Fibroblast of peridontal ligament (primary cell): ENCODE data around the gene PUS7L.
A peak's percentile ranks its signal among the peaks of the same experiment; 100 is the strongest.
"Not testable (repeated sequence)": the region's sequence is repeated elsewhere in the genome, so short reads cannot be mapped to it uniquely, and the experiment has no call there.

ENCODE experiments used
- DNase-seq: peaks from one replicate; pipeline ENCODE4 v3.0.0-alpha.2; 2010; ENCODE audit errors: extremely low read depth

Gene PUS7L

DNA sequence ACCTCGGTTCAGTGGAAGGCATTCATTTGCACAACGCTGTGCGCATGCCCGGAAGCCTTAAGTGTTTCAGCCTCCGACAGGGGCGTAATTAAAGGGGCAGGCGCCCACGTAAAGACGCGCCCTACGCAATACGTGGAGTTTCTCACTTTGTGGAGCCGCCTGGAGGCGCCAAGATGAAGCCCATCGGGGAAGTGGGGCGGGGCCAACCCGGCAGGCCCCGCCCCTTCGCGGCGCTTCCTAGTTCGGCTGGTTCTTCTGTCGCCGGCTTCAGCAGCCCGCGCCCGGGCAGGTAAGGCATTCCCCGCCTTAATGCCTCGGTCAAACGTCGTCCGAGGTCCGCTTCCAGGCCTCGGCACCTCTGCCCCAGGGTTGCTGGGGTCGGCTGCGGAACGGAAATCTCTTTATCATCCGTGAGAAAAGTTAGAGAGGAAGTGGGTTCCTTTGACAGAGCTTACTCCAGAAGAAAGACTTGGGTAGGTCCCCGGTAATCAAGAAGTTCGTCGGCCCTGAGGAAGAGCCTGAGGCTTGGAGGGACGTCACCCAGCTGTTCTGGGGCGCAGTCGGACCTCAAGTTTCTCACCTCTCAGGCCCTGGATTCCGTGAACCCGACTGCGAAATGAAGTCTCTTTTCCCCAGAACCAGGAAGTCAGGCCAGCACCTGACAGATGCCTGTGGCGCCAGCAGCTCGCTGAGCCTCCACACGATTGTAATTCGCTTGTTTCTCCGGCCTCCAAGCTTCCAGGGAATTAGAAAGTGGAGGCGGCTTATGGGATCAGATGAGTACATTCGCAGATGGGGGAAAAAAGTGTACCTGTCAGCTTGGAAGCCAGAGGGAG, at the start of gene PUS7L, which contains the start of gene IRAK4:
PUS7L (minus strand) TSS at position 63 of the 836 bp plus-strand sequence. CDS start 3,545 bp downstream, outside the sequence.
IRAK4 (plus strand) TSS at position 224 of the 836 bp plus-strand sequence. CDS start 9,161 bp downstream, outside the sequence.
- peak; percentile 98 for DNase-seq

DNA sequence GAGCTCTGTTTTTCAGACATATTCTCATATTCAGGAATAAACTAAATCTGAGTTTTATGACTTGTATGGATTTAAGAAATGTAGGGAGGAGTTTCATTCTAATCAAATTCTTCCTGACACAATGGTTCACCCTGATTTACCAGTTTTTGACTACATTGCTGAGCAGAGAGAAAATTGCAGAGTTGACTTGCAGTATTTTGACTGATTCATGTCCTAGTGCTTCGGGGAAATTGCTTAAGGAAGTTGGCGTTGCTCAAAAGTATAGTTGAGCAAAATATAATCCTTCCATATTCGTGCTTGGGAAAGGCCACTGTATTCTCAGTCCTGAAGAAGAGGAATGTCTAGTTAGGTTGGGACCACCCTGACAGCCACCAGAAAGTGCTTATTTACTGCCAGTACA, 48.8 kb upstream of the PUS7L start:
- peak; percentile 35 for DNase-seq

DNA sequence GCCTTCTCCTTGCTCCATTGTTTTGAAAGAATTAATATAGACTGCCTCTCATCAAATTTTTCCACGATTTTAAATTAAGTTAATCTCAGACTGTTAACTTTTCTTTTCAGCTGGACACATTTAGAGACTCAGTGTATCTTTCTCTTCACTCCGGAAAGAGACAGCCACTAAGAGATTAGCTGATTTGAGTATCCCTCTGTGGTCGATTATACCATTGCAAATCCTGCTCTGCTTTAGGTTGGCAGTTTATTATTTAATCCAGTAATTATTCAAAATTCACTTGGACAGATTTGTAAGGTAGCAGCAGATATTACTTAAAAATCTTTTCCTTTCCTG, 48.1 kb upstream of the PUS7L start:
- no peak for DNase-seq

DNA sequence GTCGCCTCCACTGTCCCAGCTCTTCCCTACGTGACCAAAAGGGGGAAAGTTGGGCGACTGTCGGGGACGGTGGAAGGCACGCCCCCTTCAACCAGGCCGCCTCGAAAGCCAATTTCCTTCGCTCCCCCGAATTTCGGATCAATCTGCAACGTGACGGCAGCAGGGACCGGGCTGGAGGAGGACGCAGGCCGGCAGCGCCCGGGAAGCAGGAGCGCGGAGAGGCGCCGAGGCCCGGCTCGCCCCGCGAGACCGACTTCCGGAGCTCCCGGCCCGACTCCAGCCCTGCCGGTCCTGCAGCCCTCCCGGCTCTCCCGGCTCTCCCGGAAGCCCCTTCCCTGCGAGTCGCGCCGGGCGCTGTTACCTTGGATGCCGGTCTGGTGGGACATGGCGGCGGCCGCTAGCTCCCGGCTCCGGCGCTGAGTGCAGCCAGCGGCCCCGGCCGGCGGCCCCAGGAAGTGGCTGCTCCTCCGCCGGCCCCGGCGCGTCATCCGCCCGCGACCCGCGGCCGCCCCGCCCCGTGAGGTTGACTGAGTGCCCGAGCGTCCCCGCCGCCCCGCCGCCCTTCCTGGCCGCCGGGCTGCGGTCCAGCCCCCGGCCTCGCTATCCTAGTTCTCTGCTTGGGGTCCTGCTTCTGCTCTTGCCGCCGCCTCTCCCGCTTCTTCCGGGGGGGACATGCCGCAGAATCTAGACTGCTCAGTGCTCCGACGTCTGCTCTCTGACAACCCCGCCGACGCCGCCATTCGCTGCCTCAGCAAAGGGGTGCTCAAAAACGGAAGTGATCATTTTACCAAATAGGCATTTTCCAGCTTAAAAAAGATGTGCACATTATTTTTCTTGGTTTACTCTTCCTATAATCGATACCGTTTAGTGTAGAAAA, 47.5 kb upstream of the PUS7L start, which contains the start of gene TWF1:
TWF1 (minus strand) TSS at position 458 of the 877 bp plus-strand sequence; CDS start at position 386, 72 bp downstream.
- peak; percentile 65 for DNase-seq

GRCh38 chr12:43805149-43805859, 46.7 kb upstream of the PUS7L start:
- DNase-seq = peak; percentile 27

- no peak for DNase-seq
These were observed 39.1 kb upstream of the PUS7L start for GRCh38 chr12:43797561-43798217.

DNA sequence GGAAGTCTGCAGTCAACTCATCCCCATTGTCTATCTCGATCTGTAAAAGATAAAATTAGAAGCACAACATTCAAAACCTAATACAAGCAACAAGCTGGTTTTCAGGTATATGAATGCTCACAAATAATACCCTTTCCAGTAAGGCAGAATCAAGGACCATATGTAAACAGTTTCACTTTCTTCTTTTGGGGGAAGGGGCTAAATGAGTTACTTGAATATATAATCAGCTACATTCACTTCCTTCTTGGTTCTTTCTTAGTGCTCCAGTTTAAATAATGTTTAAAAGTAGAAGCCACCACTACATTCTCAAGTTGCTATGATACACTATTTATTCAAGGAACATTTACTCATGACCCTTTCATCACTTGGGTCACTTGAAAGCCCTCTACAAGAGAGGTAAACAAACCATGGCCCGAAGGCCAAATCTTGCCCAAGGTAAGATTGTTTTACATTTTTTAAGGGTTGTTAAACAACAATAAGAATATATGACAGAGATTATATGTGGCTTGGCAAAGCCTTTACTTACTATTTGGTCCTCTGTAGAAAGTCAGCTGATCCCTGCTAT, 37.2 kb upstream of the PUS7L start:
- DNase-seq = no peak

GRCh38 chr12:43789941-43790340, 31.4 kb upstream of the PUS7L start:
- peak; percentile 55 for DNase-seq

DNA sequence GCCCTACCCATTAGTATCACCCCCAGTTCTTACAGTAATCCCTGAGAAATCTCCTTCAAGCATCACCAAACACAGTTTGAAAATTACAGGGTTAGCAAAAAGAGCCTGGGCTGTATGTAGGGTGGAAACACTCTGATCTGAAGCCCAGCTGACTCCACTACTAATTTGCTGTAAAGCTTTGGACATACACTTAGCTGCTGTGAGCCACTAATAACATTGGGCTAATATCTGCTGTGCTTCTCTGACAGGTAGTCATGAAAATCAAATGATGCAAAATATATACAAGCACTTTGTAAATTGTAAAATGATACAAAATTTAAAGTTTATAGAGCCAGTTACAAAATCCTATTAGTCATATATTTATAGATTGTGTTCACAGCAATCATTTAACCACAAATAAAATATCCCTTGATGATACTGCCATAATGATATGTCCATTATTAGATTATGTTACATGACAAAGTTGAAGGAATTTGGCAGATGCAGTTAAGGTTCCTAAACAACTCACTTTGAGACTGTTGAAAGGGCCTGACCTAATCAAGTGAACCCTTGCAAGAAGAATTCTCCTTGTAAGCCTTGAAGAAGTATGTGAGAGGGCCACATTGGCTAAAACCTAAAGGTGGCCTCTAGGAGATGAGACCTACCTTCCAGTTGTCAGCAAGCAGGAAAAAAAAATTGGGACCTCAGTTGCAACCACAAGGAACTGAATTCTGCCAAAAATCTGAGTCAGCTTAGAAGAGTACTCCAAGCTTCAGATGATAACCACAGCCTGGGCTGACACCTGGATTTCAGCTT, 28.5 kb upstream of the PUS7L start:
- DNase-seq = peak; percentile 20

DNA sequence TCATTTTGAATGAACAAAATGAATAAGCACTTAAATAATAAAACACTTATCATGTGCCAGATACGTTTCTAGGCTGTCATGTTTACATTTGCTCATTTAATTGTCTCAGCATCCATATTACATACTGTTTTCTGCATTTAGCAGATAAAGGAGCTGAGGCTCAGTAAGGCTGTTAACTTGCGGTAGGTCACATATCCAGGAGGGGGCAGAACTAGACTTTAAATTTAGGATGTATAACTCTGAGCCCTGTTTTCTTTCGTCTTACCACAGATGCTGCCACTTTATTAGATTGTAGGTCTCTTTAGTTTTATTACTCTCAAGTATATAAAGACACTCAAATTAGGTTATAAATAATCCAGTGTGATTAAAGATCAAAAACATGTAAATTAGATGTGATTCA, 17.9 kb upstream of the PUS7L start:
- peak; percentile 59 for DNase-seq

DNA sequence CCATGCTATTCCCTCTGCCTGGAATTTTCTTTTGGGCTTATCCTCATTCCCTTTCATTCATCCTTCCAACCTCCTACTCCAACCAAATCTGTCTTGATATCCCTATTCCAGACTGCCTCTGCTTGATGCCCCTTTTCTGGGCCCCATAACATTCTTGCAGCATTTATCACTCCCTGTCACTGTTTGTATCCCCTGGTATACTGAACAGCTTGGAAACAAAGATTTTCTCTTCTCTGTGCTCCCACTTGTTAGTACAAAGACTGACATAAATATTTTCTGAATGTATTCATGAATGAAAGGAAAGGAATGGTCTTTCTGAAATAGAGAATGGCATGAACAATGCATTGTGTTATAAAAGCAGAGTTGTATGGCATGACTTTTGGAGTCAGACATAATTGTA, 7.7 kb upstream of the PUS7L start:
- DNase-seq = peak; percentile 47

GRCh38 chr12:43764528-43764927, 5.9 kb upstream of the PUS7L start:
- no peak for DNase-seq

GRCh38 chr12:43763769-43764168, 5.2 kb upstream of the PUS7L start:
- DNase-seq = no peak

DNA sequence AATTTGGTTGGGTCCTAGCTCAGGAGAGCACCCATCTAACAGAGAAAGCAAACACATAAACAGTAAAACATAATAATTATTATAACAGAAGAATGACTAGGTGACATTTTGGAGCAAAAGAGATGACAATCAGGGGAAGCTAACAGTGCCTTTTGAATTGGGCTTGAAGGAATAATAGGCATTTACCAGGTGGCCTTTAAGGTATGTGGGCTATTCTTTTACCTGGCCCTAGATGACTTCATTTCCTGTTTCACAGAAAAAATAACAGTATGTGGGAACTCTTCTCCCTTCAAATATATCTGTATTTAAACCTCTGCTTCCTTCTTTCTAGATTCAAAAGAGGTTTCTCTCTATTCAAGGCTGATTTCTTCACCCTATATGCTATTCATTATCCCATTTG, 4.0 kb upstream of the PUS7L start:
- DNase-seq = no peak

- no peak for DNase-seq
These were observed 2.9 kb upstream of the PUS7L start for GRCh38 chr12:43761500-43761899.

GRCh38 chr12:43760396-43760795, 1.8 kb upstream of the PUS7L start:
- no peak for DNase-seq

DNA sequence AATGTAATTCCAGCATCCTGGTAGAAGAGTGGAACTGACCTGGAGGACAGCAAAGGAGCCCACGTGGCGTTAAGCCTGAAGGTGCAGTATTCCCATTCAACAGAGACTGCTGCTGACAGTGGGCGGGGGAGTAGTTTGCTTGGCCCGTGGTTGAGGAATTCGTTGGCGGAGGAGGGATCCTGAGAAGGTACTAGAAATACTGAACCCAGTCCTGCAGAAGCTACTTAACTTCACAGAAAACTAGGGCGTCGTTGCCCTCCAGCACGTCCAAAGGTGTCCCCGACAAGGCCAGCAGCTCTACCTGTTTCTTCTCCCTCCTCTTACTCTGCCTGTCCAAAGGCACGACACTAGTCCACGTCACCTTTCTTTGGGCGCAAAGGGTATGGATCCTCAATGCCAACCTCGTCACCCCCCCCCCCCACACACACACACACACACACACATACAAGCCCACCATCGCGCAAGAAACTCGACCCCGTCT, 303 bp downstream of the PUS7L start:
- DNase-seq = peak; percentile 31

DNA sequence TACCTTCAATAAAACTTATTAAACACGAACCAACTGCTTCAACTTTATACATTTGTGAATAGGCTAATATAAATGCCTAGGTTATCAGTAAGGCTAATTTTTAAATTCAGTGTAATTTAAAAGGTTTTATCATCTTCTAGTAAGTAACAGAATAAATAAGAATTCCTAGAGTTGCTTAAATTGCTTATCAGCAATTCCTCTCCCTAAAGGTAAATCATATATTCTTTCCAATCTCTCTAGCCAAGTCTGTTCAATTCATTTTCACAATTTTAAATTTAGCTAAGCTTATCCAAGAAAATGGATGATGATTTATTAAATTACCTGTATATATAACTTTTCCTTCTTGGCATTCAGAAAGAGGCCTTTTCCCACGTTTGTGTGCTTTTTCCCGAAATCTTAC, 4.6 kb downstream of the PUS7L start:
- DNase-seq = no peak

DNA sequence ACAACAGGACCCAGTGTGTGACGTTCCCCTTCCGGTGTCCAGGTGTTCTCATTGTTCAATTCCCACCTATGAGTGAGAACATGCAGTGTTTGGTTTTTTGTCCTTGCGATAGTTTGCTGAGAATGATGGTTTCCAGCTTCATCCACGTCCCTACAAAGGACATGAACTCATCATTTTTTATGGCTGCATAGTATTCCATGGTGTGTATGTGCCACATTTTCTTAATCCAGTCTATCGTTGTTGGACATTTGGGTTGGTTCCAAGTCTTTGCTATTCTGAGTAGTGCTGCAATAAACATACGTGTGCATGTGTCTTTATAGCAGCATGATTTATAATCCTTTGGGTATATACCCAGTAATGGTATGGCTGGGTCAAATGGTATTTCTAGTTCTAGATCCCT, 7.2 kb downstream of the PUS7L start:
- DNase-seq = not testable (repeated sequence)

GRCh38 chr12:43750814-43751213, 7.8 kb downstream of the PUS7L start:
- DNase-seq = no peak
